ENCODE data around the gene AGA. TPM values are rescaled to one million over a fixed set of nuclear protein-coding genes. Genes with fewer than 3 reads are reported as not detected.

Gene AGA
- total and polyA plus RNA-seq, 9 donors = 8.9 to 25.0 (median 17.6) TPM

DNA sequence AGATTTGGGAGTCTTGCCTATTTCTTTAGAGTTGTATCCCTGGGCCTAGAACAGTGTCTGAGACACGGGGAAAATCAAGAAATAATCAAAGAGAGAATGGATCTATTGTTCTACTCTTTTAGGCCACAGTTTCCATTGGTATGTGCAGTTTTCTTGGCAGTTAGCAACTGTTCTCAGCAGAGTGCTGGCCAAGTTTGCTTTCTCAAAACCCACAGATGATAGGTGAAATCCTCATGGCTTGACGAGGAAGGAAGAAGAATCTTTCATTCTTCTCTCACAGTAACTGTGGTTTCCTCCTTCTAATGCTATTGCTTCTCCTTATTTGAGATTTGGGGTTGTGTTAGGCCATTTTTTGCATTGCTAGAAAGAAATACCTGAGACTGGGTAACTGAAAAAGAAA lies 42.2 kb downstream of the AGA start:
- intact Hi-C loops (cut with DNase I) = no loop called here
- TF ChIP-seq POLR2A (IDR thresholded peaks at IDR 0.05) = no peak
- TF ChIP-seq, protein P1, sequence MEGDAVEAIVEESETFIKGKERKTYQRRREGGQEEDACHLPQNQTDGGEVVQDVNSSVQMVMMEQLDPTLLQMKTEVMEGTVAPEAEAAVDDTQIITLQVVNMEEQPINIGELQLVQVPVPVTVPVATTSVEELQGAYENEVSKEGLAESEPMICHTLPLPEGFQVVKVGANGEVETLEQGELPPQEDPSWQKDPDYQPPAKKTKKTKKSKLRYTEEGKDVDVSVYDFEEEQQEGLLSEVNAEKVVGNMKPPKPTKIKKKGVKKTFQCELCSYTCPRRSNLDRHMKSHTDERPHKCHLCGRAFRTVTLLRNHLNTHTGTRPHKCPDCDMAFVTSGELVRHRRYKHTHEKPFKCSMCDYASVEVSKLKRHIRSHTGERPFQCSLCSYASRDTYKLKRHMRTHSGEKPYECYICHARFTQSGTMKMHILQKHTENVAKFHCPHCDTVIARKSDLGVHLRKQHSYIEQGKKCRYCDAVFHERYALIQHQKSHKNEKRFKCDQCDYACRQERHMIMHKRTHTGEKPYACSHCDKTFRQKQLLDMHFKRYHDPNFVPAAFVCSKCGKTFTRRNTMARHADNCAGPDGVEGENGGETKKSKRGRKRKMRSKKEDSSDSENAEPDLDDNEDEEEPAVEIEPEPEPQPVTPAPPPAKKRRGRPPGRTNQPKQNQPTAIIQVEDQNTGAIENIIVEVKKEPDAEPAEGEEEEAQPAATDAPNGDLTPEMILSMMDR (IDR thresholded peaks at IDR 0.05) = no peak
- TF ChIP-seq EP300 (IDR thresholded peaks at IDR 0.05) = no peak

DNA sequence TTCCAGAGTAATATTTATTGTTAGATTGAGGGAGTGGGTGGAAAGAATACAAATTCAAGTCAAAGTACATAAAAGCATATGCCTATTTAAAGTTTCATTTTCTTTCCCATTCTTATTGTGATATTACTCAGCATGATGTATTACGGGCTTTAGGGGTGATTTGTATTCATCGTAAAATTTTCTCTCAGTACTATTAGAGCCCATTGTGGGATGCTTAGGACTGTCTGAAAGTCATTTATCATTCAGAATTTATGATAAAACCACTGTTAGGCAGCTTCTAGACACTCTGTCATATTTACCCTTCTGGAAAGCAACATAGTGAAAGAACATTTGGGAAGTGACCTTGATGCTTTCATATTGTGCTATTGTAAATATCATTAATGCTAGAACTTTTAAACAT lies 45.9 kb downstream of the AGA start:
- H3K4me3 ChIP-seq = no peak overlapping the region
- H3K27me3 ChIP-seq = no peaks in the 10 kb centered on the region
- WGBS, 3 donors = 55 to 77% (median 61%) methylated on average over 2 of the region's 2 CpGs
- intact Hi-C loops (cut with DNase I) = no loop called here
- no peaks in the 10 kb centered on the region for H3K36me3 ChIP-seq
- no peaks in the 10 kb centered on the region for H3K4me1 ChIP-seq (ENCODE audit: insufficient read depth)
- H3K9me3 ChIP-seq = no peaks in the 10 kb centered on the region
- no peak for DNase-seq
- H3K27ac ChIP-seq = no peak overlapping the region
- TF ChIP-seq, protein P1 (IDR thresholded peaks at IDR 0.05) = no peak
- TF ChIP-seq POLR2A (IDR thresholded peaks at IDR 0.05) = no peak
- no peak for TF ChIP-seq EP300 (IDR thresholded peaks at IDR 0.05)

More for the DNA sequence above, 42.2 kb downstream of the AGA start:
- no peaks in the 10 kb centered on the region for H3K4me1 ChIP-seq (ENCODE audit: insufficient read depth)
- WGBS, 3 donors = 34 to 59% (median 45%) methylated on average over 2 of the region's 2 CpGs
- no peaks in the 10 kb centered on the region for H3K36me3 ChIP-seq
- H3K4me3 ChIP-seq = no peak overlapping the region
- DNase-seq = no peak
- no peaks in the 10 kb centered on the region for H3K27me3 ChIP-seq
- no peaks in the 10 kb centered on the region for H3K9me3 ChIP-seq
- H3K27ac ChIP-seq = no peak overlapping the region

DNA sequence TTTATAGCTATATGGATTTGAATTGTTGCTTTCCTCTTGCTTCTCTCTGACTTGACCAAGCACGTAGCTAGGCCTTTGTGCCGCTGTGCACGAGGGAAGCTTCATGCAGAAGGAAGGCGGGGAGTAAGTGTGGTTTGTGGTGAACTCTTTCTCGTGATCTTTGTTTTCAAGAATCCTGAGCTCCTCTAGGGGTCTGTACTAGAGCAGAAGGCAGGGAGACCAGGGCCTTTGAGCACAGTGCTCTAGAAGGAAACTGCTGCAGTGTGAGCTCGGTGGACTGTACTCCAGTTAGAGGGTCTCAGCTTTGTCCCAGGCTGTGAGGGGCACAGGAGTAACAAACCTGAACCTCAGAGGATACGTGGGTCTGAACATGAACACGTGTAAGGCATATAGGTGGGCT lies 49.0 kb downstream of the AGA start:
- no peaks in the 10 kb centered on the region for H3K36me3 ChIP-seq
- H3K4me1 ChIP-seq (ENCODE audit: insufficient read depth) = no peaks in the 10 kb centered on the region
- TF ChIP-seq EP300 (IDR thresholded peaks at IDR 0.05) (no peak), POLR2A (IDR thresholded peaks at IDR 0.05) (no peak)
- TF ChIP-seq, protein P1 (IDR thresholded peaks at IDR 0.05) = no peak
- no peak for DNase-seq
- no peaks in the 10 kb centered on the region for H3K9me3 ChIP-seq
- intact Hi-C loops (cut with DNase I) = no loop called here
- H3K27me3 ChIP-seq = no peaks in the 10 kb centered on the region
- no peak overlapping the region for H3K4me3 ChIP-seq
- WGBS, 3 donors = 70 to 85% (median 76%) methylated on average over 8 of the region's 8 CpGs
- no peak overlapping the region for H3K27ac ChIP-seq

DNA sequence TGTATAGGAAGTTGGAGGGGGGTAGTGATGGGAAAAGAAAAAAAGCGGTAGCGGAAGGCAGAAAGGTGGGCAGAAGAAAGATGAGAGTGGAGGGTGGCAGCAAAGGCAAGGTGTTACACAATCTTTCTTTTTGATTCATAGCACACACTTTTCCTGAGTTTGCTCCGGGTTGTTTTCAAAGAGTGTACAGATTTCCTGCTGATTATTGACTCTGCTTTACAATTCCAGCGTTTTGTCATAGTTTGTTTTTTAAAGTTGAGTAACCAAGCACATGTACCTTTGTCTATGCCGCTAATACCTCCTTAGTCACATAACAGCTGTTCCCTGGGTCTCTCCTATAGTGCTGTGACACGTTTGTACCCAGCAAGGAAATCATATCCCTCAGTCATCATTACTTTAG lies 50.3 kb downstream of the AGA start:
- Histone ChIP-seq H3K4me1 (ENCODE audit: insufficient read depth) (no peaks in the 10 kb centered on the region), H3K9me3 (no peaks in the 10 kb centered on the region), H3K4me3 (no peak overlapping the region), H3K27me3 (no peaks in the 10 kb centered on the region), H3K36me3 (no peaks in the 10 kb centered on the region), H3K27ac (no peak overlapping the region)
- DNase-seq = no peak
- intact Hi-C loops (cut with DNase I) = no loop called here
- no peak for TF ChIP-seq POLR2A (IDR thresholded peaks at IDR 0.05)
- TF ChIP-seq EP300 (IDR thresholded peaks at IDR 0.05) = no peak
- TF ChIP-seq, protein P1 (IDR thresholded peaks at IDR 0.05) = no peak
- WGBS, 3 donors = 82 to 90% (median 82%) methylated on average over 6 of the region's 6 CpGs

Measured in ovary (tissue), 9 donors.